Astrocyte of the cerebellum (primary cell): ENCODE data around the gene ZCRB1.
A peak's percentile ranks its signal among the peaks of the same experiment; 100 is the strongest.
"Not testable (repeated sequence)": the region's sequence is repeated elsewhere in the genome, so short reads cannot be mapped to it uniquely, and the experiment has no call there.

Source experiments
- DNase-seq: peaks from one replicate; pipeline ENCODE4 v3.0.0-alpha.2; 2011; ENCODE audit warnings: low read depth
- H3K4me3 ChIP-seq: 2 replicates; pipeline ENCODE4 v1.5.1; 2011; ENCODE audit warnings: mild to moderate bottlenecking, low read depth, low read length, moderate library complexity
- CTCF ChIP-seq: IDR thresholded peaks from 2 replicates; pipeline ENCODE4 v1.5.1; 2012; ENCODE audit warnings: low read length, low read depth, moderate library complexity, mild to moderate bottlenecking; ENCODE audit errors: missing control alignments
- in situ Hi-C: cut with HindIII; loops from 2 replicates; pipeline ENCODE4 v1.10.0; 2017; ENCODE audit warnings: low sequenced_read_pairs

Gene ZCRB1

GRCh38 chr12:42343721-42344120, 17.8 kb upstream of the ZCRB1 start:
- DNase-seq = no peak
- no peak for TF ChIP-seq CTCF
- in situ Hi-C loops = loop anchor here (25.0 kb wide), 1 partner anchor 1381 kb away; no protein-coding TSS in a partner anchor
- H3K4me3 ChIP-seq = no peak overlapping the region

- no peak for TF ChIP-seq CTCF
- H3K4me3 ChIP-seq = no peak overlapping the region
- in situ Hi-C loops = loop anchor here (25.0 kb wide), 1 partner anchor 1380 kb away; no protein-coding TSS in a partner anchor
- no peak for DNase-seq
These were observed 16.1 kb upstream of the ZCRB1 start for GRCh38 chr12:42342028-42342427.

GRCh38 chr12:42338280-42338679, 12.4 kb upstream of the ZCRB1 start:
- no peak for TF ChIP-seq CTCF
- DNase-seq = no peak
- H3K4me3 ChIP-seq = no peak overlapping the region
- in situ Hi-C loops = loop anchor here (10.0 to 25.0 kb wide), 2 partner anchors 393 to 1376 kb away; no protein-coding TSS in a partner anchor

GRCh38 chr12:42336286-42336685, 10.4 kb upstream of the ZCRB1 start:
- no peak overlapping the region for H3K4me3 ChIP-seq
- in situ Hi-C loops = loop anchor here (10.0 to 25.0 kb wide), 2 partner anchors 391 to 1374 kb away; no protein-coding TSS in a partner anchor
- TF ChIP-seq CTCF = no peak
- no peak for DNase-seq

- no peak overlapping the region for H3K4me3 ChIP-seq
- in situ Hi-C loops = loop anchor here (10.0 to 25.0 kb wide), 2 partner anchors 388 to 1370 kb away; no protein-coding TSS in a partner anchor
- peak; percentile 27 for DNase-seq
- TF ChIP-seq CTCF = peak; percentile 49
These were observed 6.7 kb upstream of the ZCRB1 start for GRCh38 chr12:42332301-42333285.

- DNase-seq, H3K4me3 ChIP-seq: not testable (repeated sequence)
- in situ Hi-C loops = loop anchor here (10.0 to 25.0 kb wide), 2 partner anchors 385 to 1368 kb away; no protein-coding TSS in a partner anchor
These were observed 4.2 kb upstream of the ZCRB1 start for GRCh38 chr12:42330097-42330496.

- H3K4me3 ChIP-seq = peak overlapping the region; percentile 70
- DNase-seq = no peak
- in situ Hi-C loops = loop anchor here (5.0 to 25.0 kb wide), 2 partner anchors 190 to 1365 kb away; no protein-coding TSS in a partner anchor
- TF ChIP-seq CTCF = no peak
These were observed 1.3 kb upstream of the ZCRB1 start for GRCh38 chr12:42327227-42327590.
